ENCODE measurements around the gene KCNMA1. TPM values are rescaled to one million over a fixed set of nuclear protein-coding genes. Genes with fewer than 3 reads are reported as not detected.

KCNMA1 gene
- total and polyA plus RNA-seq, 10 of the 15 experiments (the other 5 are each of a cell fraction or from before 2014, with no cell fraction given): 8.5 to 77.0 (median 21.3) TPM

DNA sequence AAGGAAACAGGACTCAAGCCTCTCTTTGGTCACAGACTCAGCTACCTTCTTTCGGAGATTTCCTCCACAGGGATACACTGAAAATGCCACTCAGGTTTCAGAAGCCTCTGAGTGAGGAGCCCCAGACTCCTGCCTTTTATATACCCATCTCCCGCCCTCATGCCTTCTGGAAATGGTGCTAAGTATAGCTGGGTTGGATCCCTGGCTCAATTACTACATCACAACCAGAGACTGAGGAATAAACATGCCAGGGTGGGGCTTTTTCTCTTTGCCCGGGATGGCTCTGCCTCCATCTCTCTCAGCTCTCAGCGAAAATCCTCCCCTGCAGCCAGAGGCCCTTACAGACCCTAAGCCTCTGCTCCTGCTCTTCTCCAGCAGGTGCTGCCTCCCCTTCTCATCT is 299.5 kb downstream of the KCNMA1 start:
- ChIA-PET CTCF (interaction anchor here (1.3 kb wide), 1 partner anchor 87 kb away, joined by 4 read pairs; no protein-coding TSS in a partner anchor), SMC1A (ENCODE audit: uncharacterized antibody, unreplicated experiment) (interaction anchor here (1.0 to 1.7 kb wide), 4 partner anchors 10 to 82 kb away, joined by 3 to 6 read pairs (median 4); no protein-coding TSS in a partner anchor), POLR2A (no interaction called here), RAD21 (ENCODE audit: unreplicated experiment) (no interaction called here)
- no peak for FAIRE-seq
- Histone ChIP-seq H3K9me3 (replicated peaks; ENCODE audit: control insufficient read depth, insufficient read depth, low read length) (no peaks in the 10 kb centered on the region; the same call in 2 of the 3 replicates), H3K79me2 (ENCODE audit: control insufficient read depth, insufficient read depth, low read length) (no peaks in the 10 kb centered on the region), H3K4me1 (ENCODE audit: control insufficient read depth, insufficient read depth, low read length) (no peaks in the 10 kb centered on the region), H3K4me3 (no peak overlapping the region), H3K36me3 (ENCODE audit: control insufficient read depth in 2 of 2, insufficient read depth in 2 of 2, low read length in 1 of 2) (no peaks in the 10 kb centered on the region), H4K20me1 (ENCODE audit: control insufficient read depth, insufficient read depth) (no peaks in the 10 kb centered on the region), H3K27me3 (replicated peaks in 1 of 2; ENCODE audit: control insufficient read depth in 2 of 2, insufficient read depth in 2 of 2, low read length in 1 of 2) (no peaks in the 10 kb centered on the region), H3K9ac (ENCODE audit: control insufficient read depth, insufficient read depth, low read length) (no peak overlapping the region), H3K4me2 (ENCODE audit: control insufficient read depth, insufficient read depth) (no peak overlapping the region), H3K27ac (ENCODE audit: control insufficient read depth, insufficient read depth) (no peak overlapping the region), H2AFZ (ENCODE audit: control insufficient read depth, low read depth, low read length) (no peak overlapping the region)
- ATAC-seq: no peak
- TF ChIP-seq FOS (IDR thresholded peaks at IDR 0.05; ENCODE audit: borderline replicate concordance, extremely low read depth, insufficient read length): no peak
- TF ChIP-seq, protein P1, sequence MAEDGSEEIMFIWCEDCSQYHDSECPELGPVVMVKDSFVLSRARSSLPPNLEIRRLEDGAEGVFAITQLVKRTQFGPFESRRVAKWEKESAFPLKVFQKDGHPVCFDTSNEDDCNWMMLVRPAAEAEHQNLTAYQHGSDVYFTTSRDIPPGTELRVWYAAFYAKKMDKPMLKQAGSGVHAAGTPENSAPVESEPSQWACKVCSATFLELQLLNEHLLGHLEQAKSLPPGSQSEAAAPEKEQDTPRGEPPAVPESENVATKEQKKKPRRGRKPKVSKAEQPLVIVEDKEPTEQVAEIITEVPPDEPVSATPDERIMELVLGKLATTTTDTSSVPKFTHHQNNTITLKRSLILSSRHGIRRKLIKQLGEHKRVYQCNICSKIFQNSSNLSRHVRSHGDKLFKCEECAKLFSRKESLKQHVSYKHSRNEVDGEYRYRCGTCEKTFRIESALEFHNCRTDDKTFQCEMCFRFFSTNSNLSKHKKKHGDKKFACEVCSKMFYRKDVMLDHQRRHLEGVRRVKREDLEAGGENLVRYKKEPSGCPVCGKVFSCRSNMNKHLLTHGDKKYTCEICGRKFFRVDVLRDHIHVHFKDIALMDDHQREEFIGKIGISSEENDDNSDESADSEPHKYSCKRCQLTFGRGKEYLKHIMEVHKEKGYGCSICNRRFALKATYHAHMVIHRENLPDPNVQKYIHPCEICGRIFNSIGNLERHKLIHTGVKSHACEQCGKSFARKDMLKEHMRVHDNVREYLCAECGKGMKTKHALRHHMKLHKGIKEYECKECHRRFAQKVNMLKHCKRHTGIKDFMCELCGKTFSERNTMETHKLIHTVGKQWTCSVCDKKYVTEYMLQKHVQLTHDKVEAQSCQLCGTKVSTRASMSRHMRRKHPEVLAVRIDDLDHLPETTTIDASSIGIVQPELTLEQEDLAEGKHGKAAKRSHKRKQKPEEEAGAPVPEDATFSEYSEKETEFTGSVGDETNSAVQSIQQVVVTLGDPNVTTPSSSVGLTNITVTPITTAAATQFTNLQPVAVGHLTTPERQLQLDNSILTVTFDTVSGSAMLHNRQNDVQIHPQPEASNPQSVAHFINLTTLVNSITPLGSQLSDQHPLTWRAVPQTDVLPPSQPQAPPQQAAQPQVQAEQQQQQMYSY (CRISPR knock-in tag; IDR thresholded peaks at IDR 0.05): no peak
- TF ChIP-seq, protein P2, sequence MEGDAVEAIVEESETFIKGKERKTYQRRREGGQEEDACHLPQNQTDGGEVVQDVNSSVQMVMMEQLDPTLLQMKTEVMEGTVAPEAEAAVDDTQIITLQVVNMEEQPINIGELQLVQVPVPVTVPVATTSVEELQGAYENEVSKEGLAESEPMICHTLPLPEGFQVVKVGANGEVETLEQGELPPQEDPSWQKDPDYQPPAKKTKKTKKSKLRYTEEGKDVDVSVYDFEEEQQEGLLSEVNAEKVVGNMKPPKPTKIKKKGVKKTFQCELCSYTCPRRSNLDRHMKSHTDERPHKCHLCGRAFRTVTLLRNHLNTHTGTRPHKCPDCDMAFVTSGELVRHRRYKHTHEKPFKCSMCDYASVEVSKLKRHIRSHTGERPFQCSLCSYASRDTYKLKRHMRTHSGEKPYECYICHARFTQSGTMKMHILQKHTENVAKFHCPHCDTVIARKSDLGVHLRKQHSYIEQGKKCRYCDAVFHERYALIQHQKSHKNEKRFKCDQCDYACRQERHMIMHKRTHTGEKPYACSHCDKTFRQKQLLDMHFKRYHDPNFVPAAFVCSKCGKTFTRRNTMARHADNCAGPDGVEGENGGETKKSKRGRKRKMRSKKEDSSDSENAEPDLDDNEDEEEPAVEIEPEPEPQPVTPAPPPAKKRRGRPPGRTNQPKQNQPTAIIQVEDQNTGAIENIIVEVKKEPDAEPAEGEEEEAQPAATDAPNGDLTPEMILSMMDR (IDR thresholded peaks at IDR 0.05 in 2 of 3, conservative IDR thresholded peaks at IDR 0.05 in 1 of 3; ENCODE audit: control insufficient read depth in 2 of 3, extremely low read depth in 1 of 3, insufficient read depth in 1 of 3, low read depth in 3 of 3, low read length in 3 of 3): no peak
- TF ChIP-seq, protein P3, sequence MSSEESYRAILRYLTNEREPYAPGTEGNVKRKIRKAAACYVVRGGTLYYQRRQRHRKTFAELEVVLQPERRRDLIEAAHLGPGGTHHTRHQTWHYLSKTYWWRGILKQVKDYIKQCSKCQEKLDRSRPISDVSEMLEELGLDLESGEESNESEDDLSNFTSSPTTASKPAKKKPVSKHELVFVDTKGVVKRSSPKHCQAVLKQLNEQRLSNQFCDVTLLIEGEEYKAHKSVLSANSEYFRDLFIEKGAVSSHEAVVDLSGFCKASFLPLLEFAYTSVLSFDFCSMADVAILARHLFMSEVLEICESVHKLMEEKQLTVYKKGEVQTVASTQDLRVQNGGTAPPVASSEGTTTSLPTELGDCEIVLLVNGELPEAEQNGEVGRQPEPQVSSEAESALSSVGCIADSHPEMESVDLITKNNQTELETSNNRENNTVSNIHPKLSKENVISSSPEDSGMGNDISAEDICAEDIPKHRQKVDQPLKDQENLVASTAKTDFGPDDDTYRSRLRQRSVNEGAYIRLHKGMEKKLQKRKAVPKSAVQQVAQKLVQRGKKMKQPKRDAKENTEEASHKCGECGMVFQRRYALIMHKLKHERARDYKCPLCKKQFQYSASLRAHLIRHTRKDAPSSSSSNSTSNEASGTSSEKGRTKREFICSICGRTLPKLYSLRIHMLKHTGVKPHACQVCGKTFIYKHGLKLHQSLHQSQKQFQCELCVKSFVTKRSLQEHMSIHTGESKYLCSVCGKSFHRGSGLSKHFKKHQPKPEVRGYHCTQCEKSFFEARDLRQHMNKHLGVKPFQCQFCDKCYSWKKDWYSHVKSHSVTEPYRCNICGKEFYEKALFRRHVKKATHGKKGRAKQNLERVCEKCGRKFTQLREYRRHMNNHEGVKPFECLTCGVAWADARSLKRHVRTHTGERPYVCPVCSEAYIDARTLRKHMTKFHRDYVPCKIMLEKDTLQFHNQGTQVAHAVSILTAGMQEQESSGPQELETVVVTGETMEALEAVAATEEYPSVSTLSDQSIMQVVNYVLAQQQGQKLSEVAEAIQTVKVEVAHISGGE (CRISPR knock-in tag; IDR thresholded peaks at IDR 0.05): no peak
- intact Hi-C loops (cut with micrococcal nuclease; ENCODE audit: unreplicated experiment): no loop called here
- WGBS (ENCODE audit: insufficient coverage, insufficient replicate concordance, low lambda C conversion rate, missing lambda C conversion rate): 33% methylated on average over 4 of the region's 4 CpGs
- no TSS peak for BruUV-seq (replicated peaks)
- in situ Hi-C loops (cut with MboI): no loop called here
- no peak for DNase-seq (ENCODE audit: low read depth, low spot score)
